HG02973 (cell line): Measurements from ENCODE around the gene ZBTB39.
"Not testable (repeated sequence)": the region's sequence is repeated elsewhere in the genome, so short reads cannot be mapped to it uniquely, and the experiment has no call there.

Experiments
- ATAC-seq: cut with Tn5 transposase; IDR thresholded peaks from one replicate; pipeline ENCODE4 v1.9.1; 2021; ENCODE audit warnings: moderate library complexity; ENCODE audit not compliant: unreplicated experiment

Gene ZBTB39

DNA sequence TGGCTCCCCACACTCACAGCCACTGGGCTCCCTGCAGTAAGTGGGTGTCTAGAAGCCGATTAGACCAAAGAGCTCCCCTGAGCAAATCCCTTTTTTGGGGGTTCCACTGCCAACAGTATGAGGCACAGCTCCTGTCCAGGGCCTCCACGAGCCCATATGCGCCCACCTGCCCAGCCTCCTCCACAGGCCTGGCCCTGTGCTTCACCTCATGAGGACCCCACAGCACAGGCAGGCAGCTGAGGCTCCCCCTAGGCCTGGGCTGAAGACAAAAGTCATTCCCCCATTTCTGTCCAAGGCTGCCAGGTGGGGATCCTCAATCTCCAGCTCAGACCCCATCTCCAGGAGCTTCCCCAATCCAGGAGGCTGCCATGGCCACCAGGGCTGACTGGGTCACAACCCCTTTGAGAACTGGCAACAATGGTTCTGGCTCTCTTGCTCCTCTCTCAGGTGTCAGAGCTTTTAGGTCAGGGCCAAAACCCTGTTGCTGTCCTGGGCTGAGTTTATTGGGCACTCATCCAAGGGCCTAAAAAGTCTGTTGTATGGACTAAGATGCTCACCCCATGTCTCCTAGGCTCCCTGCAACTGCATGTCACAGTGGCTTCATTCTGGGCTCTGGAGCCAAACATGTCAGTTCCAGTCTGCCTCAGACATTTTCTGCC lies 23.6 kb downstream of the ZBTB39 start:
- ATAC-seq, result not testable (repeated sequence)

DNA sequence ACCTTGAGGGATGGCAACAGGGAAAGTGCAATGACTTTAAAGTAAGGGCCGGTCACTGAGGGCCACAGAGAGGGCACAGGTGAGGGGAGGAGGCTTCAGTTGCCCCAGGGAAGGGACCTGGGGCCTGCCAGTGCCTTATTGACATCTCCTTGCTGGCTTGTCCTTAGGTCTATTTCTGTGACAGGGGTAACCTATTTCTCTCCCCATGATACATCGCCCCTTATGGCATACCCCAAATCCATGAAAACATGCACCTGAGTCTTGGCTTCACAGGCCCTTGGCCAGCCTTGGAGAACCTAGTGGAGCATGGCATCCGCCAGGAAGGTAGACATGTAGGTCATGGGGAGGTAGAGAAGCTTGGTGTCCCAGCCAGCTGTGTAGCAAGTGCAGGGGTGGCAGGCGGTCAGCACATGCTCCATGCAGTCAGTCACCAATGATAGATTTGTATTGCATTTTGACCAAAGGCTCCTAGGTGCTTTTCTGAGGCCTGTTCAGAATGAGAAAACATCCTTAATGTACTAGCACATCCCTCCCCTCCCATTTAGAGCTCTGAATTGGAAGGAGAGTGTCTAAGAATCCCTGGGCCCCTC lies 25.3 kb downstream of the ZBTB39 start:
- ATAC-seq, result no peak

DNA sequence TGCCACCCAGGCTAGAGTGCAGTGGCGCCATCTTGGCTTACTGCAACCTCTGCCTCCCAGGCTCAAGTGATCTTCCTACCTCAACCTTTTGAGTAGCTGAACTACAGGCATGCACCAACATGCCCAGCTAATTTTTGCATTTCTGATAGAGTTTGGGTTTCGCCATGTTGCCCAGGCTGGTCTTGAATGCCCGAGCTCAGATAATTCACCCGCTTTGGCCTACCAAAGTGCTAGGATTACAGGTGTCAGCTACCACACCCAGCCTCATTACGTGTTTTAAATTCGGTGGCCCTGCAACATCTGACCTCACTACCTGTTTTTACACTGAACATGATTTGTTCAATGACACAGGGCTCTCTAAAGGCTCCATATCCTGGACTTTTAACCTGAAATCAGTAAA lies 26.1 kb downstream of the ZBTB39 start:
- ATAC-seq, result no peak

DNA sequence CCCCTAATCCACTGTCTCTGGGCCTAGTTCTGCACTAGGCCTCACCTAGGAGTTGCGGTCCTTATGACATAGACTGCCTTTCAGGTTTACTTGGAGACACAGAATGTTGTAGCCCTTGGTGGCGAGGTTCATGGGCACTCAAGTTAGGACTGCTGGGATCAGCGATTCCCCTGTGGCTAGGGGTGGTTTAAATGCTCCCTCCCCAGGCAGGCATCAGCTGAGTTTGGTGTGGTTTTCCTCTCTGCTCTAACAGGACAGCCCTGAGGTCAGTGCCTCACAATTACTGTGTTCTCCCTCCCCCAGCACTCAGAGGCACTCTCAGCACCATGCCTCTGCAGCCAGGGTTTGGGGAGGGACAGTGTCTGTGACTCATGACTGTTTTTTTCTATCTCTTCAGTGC lies 26.7 kb downstream of the ZBTB39 start:
- ATAC-seq, result no peak

DNA sequence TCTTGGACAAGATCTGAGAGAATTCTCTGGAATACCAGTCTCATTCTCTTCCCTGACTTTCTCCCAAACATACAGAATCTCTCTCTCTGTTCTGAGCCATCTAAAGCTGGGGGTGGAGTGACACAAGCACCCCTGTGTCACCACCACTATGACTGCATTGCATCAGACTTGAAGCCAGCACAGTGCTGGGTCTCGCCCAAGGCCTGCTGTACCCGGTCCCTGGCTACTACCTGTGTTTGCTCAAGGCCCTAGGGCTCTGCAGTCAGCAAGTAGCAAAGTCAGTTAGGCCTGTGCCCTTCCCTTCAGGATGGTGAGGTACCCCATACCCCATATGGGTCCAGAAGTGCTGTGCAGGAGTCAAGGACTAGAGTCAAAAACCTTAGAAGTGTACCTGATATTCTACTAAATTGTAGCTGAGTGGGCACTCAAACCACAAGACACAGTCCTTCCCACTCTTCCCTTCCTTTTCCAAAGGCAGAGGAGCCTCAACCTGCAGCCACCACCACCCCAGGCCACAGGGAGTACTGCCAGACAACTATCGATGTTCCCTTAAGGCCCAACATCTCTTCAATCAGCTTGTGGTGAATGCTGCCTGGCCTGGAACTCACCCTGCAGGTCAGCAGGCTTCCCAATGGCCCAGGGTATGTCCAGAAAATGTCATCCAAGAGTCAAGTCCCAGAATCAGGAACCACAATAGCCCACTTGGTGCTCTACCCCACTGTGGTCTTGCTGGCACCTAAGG lies 27.8 kb downstream of the ZBTB39 start:
- ATAC-seq, result no peak

DNA sequence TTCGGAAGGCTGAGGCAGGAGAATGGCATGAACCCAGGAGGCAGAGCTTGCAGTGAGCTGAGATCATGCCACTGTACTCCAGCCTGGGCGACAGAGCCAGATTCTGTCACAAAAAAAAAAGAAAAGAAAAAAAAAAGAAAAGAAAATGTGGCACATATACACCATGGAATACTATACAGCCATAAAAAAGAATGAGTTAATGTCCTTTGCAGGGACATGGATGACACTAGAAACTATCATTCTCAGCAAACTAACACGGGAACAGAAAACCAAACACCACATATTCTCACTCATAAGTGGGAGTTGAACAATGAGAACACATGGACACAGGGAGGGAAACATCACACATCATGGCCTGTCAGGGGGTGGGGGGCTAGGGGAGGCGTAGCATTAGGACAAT lies 29.0 kb downstream of the ZBTB39 start:
- ATAC-seq, result not testable (repeated sequence)

DNA sequence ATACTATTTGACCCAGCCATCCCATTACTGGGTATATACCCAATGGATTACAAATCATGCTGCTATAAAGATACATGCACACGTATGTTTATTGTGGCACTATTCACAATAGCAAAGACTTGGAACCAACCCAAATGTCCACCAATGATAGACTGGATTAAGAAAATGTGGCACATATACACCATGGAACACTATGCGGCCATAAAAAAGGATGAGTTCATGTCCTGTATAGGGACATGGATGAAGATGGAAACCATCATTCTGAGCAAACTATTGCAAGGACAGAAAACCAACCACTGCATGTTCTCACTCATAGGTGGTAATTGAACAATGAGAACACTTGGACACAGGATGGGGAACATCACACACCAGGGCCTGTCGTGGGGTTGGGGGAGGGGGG lies 32.1 kb downstream of the ZBTB39 start:
- not testable (repeated sequence) for ATAC-seq

DNA sequence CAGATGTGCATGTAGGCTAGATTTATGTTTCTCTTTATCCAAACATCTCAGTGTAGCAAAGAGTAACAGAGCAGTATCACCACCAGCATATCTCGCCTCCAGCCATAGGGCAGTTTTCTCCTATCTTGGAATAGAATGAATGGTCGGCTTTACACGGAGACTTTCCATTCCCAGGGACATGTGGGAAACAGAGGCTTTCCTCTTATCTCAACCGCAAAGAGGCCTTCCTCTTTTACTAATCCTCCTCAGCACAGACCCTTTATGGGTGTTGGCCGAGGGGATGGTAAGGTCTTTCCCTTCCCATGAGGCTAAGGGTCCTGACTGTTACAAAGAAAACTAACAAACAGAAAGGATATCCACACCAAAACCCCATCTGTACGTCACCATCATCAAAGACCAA lies 37.4 kb downstream of the ZBTB39 start:
- ATAC-seq, result not testable (repeated sequence)

DNA sequence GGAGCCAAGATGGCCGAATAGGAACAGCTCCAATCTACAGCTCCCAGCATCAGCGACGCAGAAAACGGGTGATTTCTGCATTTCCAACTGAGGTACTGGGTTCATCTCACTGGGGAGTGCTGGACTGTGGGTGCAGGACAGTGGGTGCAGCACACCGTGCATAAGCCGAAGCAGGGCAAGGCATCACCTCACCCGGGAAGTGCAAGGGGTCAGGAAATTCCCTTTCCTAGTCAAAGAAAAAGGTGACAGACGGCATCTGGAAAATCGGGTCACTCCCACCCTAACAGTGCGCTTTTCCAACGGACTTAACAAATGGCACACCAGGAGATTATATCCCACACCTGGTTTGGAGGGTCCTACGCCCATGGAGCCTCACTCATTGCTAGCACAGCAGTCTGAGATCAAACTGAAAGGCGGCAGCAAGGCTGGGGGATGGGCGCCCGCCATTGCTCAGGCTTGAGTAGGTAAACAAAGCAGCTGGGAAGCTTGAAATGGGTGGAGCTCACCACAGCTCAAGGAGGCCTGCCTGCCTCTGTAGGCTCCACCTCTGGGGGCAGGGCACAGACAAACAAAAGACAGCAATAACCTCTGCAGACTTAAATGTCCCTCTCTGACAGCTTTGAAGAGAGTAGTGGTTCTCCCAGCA lies 40.2 kb downstream of the ZBTB39 start:
- not testable (repeated sequence) for ATAC-seq

DNA sequence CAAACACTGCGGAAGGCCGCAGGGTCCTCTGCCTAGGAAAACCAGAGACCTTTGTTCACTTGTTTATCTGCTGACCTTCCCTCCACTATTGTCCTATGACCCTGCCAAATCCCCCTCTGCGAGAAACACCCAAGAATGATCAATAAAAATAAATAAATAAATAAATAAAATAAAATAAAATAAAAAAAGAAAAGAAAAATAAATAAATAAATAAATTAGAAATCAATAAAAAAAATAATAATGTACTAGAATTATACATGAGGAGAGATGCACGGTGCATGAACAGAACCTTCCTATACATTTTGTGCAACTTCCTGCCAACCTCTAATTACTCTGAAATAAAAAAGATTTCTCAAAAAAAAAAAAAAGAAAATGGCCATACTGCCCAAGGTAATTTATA lies 41.2 kb downstream of the ZBTB39 start:
- ATAC-seq, result not testable (repeated sequence)

DNA sequence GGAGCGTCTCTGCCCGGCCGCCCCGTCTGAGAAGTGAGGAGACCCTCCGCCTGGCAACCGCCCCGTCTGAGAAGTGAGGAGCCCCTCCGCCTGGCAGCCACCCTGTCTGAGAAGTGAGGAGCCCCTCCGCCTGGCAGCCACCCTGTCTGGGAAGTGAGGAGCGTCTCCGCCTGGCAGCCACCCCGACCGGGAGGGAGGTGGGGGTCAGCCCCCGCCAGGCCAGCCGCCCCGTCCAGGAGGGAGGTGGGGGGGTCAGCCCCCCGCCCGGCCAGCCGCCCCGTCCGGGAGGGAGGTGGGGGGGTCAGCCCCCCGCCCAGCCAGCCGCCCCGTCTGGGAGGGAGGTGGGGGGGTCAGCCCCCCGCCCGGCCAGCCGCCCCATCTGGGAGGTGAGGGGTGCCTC lies 42.8 kb downstream of the ZBTB39 start:
- not testable (repeated sequence) for ATAC-seq

DNA sequence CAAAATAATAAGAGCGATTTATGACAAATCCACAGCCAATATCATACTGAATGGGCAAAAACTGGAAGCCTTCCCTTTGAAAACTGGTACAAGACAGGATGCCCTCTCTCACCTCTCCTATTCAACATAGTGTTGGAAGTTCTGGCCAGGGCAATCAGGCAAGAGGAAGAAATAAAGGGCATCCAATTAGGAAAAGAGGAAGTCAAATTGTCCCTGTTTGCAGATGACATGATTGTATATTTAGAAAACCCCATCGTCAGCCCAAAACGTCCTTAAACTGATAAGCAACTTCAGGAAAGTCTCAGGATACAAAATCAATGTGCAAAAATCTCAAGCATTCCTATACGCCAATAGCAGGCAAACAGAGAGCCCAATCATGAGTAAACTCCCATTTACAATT lies 44.1 kb downstream of the ZBTB39 start:
- ATAC-seq, result not testable (repeated sequence)

DNA sequence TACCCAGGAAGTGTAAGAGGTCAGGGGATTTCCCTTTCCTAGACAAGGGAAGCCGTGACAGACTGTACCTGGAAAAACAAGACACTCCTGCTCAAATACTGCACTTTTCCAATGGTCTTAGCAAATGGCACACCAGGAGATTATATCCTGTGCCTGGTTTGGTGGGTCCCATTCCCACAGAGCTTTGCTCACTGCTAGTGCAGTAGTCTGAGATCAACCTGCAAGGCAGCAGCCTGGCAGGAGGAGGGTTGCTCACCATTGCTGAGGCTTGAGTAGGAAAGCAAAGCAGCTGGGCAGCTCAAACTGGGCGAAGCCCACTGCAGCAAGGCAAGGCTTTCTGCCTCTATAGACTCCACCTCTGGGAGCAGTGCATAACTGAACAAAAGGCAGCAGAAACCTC lies 47.9 kb downstream of the ZBTB39 start:
- ATAC-seq, result no peak

DNA sequence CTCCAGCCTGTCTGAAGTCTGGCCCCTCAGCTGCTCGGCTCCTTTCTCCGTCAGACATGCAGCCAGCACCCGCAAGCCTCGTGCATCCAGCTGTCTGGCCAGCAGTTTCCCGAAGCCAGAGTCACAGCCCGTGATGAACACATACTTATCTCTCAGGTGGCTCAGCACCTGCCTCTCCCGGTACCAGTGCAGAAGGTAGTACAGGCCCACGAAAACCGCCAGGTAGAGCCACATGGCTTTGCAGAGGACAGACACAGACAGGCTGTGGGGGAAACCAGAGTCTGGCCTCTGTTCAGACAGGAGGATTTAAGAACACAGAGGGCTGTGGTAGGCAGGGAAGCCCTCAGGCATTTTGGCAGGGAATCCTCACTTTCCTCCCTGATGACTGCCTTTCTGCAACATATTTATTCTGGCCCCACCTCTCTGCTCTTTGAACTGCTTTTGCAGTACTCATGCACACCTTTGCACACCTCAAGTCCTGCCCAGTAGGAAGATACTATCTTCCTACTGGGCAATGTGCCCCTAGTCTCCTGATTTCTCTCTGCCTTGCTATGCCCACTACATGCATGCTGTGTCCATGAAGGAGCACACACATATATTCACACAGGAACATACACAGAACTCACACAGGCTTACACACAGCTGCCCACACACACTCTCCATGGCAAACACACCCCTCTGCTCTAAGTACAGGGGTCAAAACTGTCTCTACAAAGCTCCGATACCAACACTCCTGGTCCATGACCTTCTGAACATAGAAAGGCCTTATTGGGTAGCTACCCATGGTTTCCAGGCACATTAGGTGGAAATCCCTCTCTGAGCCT lies 48.9 kb downstream of the ZBTB39 start, which contains the start of gene RDH16:
Gene RDH16 (minus strand): TSS at position 380 of the 824 bp plus-strand sequence. CDS start 146 bp downstream, at position 234.
- no peak for ATAC-seq

DNA sequence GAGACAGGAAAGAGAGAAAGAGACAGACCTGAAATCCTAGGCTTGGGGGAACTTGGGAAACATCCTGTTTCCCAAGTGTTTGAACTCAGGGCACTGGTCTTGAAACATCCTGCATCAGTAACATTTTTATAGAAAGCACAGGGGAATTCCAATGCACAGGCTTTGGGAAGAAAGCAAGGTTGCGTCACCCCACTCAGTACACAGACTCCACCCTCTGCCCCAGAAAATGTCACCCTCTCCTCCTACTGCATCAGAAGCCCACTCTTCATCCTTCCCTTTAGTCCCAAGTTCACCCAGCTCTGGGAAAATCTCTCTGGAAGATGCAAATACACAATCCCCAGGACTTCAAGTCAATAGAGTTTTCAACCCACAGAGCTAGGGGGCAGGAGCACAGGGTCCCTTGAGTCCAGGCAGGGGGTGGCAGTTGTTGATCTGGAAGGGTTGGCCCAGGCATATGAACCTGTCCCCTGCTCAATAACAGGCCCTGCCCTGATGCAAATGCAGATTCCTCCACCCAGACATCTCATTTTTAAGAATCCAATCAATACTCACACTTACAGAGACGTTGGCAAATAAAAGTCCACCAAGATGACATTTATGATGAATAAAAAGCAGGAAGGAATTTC lies 50.6 kb downstream of the ZBTB39 start:
- no peak for ATAC-seq

DNA sequence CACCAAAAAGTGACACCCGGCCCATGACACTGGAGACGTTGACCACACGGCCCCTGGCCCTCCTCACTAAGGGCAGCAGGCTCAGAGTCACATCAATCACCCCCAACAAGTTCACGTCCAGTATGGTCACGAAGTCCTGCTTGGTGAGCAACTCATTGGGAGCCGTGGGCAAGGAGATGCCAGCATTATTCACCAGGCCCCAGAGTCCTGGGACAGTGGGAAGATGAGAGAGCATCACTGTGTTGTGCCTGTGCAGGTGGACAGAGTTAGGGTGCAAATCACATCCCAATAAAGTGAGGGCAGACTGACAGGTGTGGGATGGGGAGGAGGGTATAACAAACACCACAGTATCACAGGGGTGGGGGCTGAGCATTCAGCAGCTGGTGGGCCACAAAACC lies 51.4 kb downstream of the ZBTB39 start:
- ATAC-seq, result no peak

DNA sequence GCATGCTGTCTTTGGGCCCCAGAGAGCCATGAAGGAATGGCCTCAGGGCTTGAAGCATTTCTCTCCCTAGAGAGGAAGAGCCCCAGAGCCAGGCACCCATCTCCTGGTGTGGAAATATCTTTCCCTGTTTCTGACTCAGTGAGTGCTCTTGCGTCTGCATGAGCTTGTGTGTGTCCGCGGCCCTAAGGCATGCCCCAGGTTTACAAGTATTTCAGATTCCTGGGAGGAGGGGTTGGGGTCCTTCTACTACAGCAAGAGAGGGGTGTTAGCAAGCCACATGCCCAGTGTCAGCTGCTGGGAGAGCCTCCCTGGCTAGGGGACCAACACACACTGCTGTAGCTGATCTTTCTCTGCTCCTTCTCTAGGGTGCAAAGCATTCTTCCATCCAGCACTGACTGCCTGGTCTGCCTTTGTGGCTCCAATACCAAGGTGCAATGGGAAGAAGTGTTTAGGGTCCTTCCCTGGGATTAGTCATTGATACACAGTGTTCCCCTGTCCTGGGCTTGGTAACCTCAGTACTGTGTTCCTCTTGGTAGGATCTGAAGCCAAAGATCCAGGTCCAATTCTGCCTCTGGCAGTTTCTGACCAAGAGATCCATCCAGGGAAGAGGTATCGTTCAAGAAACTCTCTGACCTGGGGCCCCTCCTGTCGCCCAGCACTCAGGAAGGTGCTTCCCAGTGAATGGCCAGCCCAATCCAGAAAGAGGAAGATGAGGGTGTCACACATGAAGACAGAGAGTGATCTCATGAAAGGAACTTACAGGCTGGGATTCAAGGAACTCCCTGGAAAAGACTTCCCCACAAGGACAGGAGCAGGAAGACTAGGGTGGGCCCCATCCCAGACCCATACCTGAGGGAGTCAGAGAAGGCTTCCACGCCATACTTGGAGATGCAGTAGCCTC lies 52.0 kb downstream of the ZBTB39 start:
- ATAC-seq, result no peak

DNA sequence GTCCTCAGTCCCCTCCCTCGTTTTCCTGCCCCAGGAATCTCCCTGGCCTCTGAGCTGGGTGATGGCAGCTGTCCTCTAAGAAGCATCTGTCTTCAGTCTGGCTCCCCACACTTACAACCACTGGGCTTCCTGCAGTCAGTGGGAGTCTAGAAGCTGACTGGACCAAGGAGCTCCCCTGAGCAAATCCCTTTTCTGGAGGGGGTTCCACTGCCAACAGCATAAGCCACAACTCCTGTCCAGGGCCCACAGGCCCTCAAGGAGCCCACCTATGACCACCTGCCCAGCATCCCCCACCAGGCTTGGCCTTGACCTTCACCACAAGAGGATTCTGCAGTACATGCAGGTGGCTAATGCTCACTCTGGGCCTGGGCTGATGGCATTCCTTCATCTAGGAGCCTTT lies 53.0 kb downstream of the ZBTB39 start:
- ATAC-seq, result no peak
